ENCODE results near the gene MAML1.

DNA sequence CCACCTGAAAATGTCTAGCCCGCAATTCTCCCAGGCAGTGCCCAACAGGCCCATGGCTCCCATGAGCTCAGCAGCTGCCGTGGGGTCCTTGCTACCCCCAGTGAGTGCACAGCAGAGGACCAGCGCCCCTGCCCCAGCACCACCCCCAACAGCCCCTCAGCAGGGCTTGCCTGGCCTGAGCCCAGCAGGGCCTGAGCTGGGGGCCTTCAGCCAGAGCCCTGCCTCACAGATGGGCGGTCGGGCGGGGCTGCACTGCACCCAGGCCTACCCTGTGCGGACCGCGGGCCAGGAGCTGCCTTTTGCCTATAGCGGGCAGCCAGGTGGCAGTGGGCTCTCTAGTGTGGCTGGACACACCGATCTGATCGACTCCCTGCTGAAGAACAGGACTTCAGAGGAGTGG is 41.8 kb downstream of the MAML1 start:
- TF ChIP-seq MXI1 (IDR thresholded peaks at IDR 0.05; ENCODE audit: low read depth, low read length) (no peak), POLR2AphosphoS5 (IDR thresholded peaks at IDR 0.05; ENCODE audit: low read length) (no peak)
- TF ChIP-seq, protein P1, sequence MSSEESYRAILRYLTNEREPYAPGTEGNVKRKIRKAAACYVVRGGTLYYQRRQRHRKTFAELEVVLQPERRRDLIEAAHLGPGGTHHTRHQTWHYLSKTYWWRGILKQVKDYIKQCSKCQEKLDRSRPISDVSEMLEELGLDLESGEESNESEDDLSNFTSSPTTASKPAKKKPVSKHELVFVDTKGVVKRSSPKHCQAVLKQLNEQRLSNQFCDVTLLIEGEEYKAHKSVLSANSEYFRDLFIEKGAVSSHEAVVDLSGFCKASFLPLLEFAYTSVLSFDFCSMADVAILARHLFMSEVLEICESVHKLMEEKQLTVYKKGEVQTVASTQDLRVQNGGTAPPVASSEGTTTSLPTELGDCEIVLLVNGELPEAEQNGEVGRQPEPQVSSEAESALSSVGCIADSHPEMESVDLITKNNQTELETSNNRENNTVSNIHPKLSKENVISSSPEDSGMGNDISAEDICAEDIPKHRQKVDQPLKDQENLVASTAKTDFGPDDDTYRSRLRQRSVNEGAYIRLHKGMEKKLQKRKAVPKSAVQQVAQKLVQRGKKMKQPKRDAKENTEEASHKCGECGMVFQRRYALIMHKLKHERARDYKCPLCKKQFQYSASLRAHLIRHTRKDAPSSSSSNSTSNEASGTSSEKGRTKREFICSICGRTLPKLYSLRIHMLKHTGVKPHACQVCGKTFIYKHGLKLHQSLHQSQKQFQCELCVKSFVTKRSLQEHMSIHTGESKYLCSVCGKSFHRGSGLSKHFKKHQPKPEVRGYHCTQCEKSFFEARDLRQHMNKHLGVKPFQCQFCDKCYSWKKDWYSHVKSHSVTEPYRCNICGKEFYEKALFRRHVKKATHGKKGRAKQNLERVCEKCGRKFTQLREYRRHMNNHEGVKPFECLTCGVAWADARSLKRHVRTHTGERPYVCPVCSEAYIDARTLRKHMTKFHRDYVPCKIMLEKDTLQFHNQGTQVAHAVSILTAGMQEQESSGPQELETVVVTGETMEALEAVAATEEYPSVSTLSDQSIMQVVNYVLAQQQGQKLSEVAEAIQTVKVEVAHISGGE (CRISPR knock-in tag; IDR thresholded peaks at IDR 0.05): no peak
